Measurements from ENCODE around the gene NKAPL.

Gene NKAPL

DNA sequence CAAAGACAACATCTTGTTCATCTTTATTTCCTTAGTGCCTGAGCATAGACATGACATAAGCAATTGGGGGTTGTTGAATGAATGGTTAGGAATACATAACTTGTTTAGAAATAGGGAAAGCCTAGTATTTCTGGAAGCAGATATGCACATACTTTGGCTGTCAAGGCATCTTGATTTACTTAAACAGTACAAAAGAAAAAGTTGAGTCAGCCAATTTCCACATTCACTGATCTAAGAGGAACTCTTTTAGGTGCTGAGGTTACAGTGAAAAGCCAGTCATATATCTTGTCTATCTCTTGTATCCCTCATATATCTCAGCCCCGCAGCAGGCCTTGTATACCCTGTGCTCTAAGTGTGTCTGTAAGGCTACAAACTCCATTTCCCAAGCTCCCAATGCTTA lies 18.6 kb upstream of the NKAPL start:
- no peaks in the 10 kb centered on the region for H3K4me1 ChIP-seq (ENCODE audit: insufficient read depth, low read length, severe bottlenecking)
- no peak overlapping the region for H2AFZ ChIP-seq (ENCODE audit: low read length)
- H3K4me3 ChIP-seq (ENCODE audit: low read depth, low read length, poor library complexity, severe bottlenecking): no peak overlapping the region
- peaks cover 16% of the 10 kb centered on the region for H3K36me3 ChIP-seq (ENCODE audit: insufficient read depth, low read length)
- H4K20me1 ChIP-seq (ENCODE audit: insufficient read depth, low read length): no peaks in the 10 kb centered on the region
- H3K9me3 ChIP-seq (ENCODE audit: low read length): no peaks in the 10 kb centered on the region
- no peak overlapping the region for H3K9ac ChIP-seq (ENCODE audit: low read length)
- no peak for TF ChIP-seq EZH2 (IDR thresholded peaks at IDR 0.05; ENCODE audit: borderline replicate concordance, low read length)
- TF ChIP-seq, protein P1, sequence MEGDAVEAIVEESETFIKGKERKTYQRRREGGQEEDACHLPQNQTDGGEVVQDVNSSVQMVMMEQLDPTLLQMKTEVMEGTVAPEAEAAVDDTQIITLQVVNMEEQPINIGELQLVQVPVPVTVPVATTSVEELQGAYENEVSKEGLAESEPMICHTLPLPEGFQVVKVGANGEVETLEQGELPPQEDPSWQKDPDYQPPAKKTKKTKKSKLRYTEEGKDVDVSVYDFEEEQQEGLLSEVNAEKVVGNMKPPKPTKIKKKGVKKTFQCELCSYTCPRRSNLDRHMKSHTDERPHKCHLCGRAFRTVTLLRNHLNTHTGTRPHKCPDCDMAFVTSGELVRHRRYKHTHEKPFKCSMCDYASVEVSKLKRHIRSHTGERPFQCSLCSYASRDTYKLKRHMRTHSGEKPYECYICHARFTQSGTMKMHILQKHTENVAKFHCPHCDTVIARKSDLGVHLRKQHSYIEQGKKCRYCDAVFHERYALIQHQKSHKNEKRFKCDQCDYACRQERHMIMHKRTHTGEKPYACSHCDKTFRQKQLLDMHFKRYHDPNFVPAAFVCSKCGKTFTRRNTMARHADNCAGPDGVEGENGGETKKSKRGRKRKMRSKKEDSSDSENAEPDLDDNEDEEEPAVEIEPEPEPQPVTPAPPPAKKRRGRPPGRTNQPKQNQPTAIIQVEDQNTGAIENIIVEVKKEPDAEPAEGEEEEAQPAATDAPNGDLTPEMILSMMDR (IDR thresholded peaks at IDR 0.05; ENCODE audit: low read length): no peak
- no peaks in the 10 kb centered on the region for H3K9me2 ChIP-seq (ENCODE audit: low read depth, low read length)
- no peaks in the 10 kb centered on the region for H3K27me3 ChIP-seq (ENCODE audit: insufficient read depth, low read length)
- H3F3A ChIP-seq (ENCODE audit: insufficient read depth, low read length): no peaks in the 10 kb centered on the region
- H3K27ac ChIP-seq (ENCODE audit: low read depth, low read length, poor library complexity, severe bottlenecking): no peak overlapping the region
- no peaks in the 10 kb centered on the region for H3K79me2 ChIP-seq (ENCODE audit: insufficient read depth, low read length)
- H3K4me2 ChIP-seq (ENCODE audit: low read length): no peak overlapping the region

DNA sequence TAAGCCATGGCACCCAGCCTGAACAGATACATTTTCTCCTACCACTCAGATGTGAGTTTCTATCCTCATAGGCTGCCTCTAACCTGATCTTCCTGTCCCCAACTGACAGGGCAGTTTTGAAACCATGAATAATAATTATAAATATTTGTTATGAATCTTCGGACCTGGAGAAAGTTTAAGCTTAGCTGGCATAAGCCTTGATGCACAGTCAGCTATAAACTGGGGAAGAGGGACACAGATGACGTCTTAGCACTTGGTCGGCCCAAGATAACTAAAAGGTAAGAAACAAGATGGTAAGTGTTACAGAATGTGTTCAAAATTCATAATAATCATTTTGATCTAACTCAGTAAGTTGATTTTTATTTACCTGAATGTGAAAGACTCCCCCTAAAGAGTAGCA lies 15.2 kb upstream of the NKAPL start:
- Histone ChIP-seq H3K27ac (ENCODE audit: low read depth, low read length, poor library complexity, severe bottlenecking) (no peak overlapping the region), H3K36me3 (ENCODE audit: insufficient read depth, low read length) (peaks cover 44% of the 10 kb centered on the region)

DNA sequence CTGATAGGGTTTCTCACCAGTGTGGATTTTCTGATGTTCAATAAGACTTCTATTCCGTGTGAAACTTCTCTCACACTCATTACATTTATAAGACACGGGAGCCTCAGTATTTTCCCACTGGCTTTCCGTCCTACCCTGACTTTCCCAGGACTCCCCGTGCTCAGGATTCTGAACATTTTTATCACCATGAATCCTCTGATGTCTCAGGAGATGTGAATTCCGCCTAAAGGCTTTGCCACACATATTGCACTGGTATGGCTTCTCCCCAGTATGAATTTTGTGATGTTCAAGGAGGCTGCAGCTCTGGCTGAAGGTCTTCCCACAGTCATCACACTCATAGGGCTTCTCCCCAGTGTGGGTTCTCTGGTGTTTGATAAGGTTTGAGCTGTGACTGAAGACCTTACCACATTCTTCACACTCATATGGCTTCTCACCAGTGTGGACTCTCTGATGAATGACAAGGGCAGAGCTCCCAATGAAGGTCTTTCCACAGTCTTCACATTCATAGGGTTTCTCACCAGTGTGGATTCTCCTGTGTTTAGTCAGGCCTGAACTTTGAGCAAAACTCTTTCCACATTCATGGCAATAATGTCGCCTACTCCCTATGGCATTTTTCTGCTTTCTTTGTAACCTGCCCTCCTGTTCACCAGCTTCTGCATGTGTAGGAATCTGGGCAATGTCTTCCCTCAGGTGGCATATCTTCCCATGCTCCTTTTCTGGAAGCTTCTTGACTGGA lies 13.7 kb upstream of the NKAPL start:
- TF ChIP-seq, protein P1 (IDR thresholded peaks at IDR 0.05; ENCODE audit: low read length): no peak
- no peak for TF ChIP-seq EZH2 (IDR thresholded peaks at IDR 0.05; ENCODE audit: borderline replicate concordance, low read length)
- Histone ChIP-seq H3F3A (ENCODE audit: insufficient read depth, low read length) (no peaks in the 10 kb centered on the region), H3K27me3 (ENCODE audit: insufficient read depth, low read length) (no peaks in the 10 kb centered on the region), H3K9ac (ENCODE audit: low read length) (no peak overlapping the region), H3K27ac (ENCODE audit: low read depth, low read length, poor library complexity, severe bottlenecking) (no peak overlapping the region), H3K4me3 (ENCODE audit: low read depth, low read length, poor library complexity, severe bottlenecking) (no peak overlapping the region), H2AFZ (ENCODE audit: low read length) (no peak overlapping the region), H3K9me2 (ENCODE audit: low read depth, low read length) (no peaks in the 10 kb centered on the region), H3K4me1 (ENCODE audit: insufficient read depth, low read length, severe bottlenecking) (peaks cover 1% of the 10 kb centered on the region), H3K4me2 (ENCODE audit: low read length) (no peak overlapping the region), H3K36me3 (ENCODE audit: insufficient read depth, low read length) (peaks cover 44% of the 10 kb centered on the region), H3K9me3 (ENCODE audit: low read length) (no peaks in the 10 kb centered on the region), H3K79me2 (ENCODE audit: insufficient read depth, low read length) (no peaks in the 10 kb centered on the region), H4K20me1 (ENCODE audit: insufficient read depth, low read length) (no peaks in the 10 kb centered on the region)

More for the DNA sequence above, 15.2 kb upstream of the NKAPL start:
- Histone ChIP-seq H2AFZ (ENCODE audit: low read length) (no peak overlapping the region), H3K9ac (ENCODE audit: low read length) (no peak overlapping the region), H3K79me2 (ENCODE audit: insufficient read depth, low read length) (no peaks in the 10 kb centered on the region), H4K20me1 (ENCODE audit: insufficient read depth, low read length) (no peaks in the 10 kb centered on the region), H3K9me3 (ENCODE audit: low read length) (no peaks in the 10 kb centered on the region), H3K4me1 (ENCODE audit: insufficient read depth, low read length, severe bottlenecking) (no peaks in the 10 kb centered on the region), H3K9me2 (ENCODE audit: low read depth, low read length) (no peaks in the 10 kb centered on the region), H3K4me3 (ENCODE audit: low read depth, low read length, poor library complexity, severe bottlenecking) (no peak overlapping the region), H3K27me3 (ENCODE audit: insufficient read depth, low read length) (no peaks in the 10 kb centered on the region), H3K4me2 (ENCODE audit: low read length) (no peak overlapping the region), H3F3A (ENCODE audit: insufficient read depth, low read length) (no peaks in the 10 kb centered on the region)
- TF ChIP-seq EZH2 (IDR thresholded peaks at IDR 0.05; ENCODE audit: borderline replicate concordance, low read length): no peak
- TF ChIP-seq, protein P1 (IDR thresholded peaks at IDR 0.05; ENCODE audit: low read length): no peak
